Suprapubic skin (tissue), 4 donors: ENCODE results near the gene MOGAT3.

Experiments
- EP300 ChIP-seq: sonication (generic); formaldehyde crosslinking; IDR thresholded peaks from one replicate; pipeline ENCODE4 v1.6.1; 2017; ENCODE audit warnings: antibody characterized with exemption
- POLR2A ChIP-seq, 2 donors: fragments of 450-650 bp; IDR thresholded peaks; one replicate each; pipeline ENCODE4 v1.6.1; 2017; ENCODE audit warnings: antibody characterized with exemption in 2 of 2, mild to moderate bottlenecking in 2 of 2, moderate library complexity in 2 of 2
- POLR2AphosphoS5 ChIP-seq, 3 donors: sonication (generic); formaldehyde crosslinking; IDR thresholded peaks; one replicate each; pipeline ENCODE4 v1.6.1; 2017; ENCODE audit warnings: antibody characterized with exemption in 3 of 3
- TF ChIP-seq, protein P1 (sequence below), 2 donors: fragments of 200-600 bp in 1 of 2; fragments of 450-650 bp in 1 of 2; sonication (generic) in 1 of 2; IDR thresholded peaks; one replicate each; pipeline ENCODE4 v1.5.1; 2016 to 2019; ENCODE audit warnings: antibody characterized with exemption in 2 of 2, mild to moderate bottlenecking in 1 of 2, moderate library complexity in 1 of 2

DNA sequence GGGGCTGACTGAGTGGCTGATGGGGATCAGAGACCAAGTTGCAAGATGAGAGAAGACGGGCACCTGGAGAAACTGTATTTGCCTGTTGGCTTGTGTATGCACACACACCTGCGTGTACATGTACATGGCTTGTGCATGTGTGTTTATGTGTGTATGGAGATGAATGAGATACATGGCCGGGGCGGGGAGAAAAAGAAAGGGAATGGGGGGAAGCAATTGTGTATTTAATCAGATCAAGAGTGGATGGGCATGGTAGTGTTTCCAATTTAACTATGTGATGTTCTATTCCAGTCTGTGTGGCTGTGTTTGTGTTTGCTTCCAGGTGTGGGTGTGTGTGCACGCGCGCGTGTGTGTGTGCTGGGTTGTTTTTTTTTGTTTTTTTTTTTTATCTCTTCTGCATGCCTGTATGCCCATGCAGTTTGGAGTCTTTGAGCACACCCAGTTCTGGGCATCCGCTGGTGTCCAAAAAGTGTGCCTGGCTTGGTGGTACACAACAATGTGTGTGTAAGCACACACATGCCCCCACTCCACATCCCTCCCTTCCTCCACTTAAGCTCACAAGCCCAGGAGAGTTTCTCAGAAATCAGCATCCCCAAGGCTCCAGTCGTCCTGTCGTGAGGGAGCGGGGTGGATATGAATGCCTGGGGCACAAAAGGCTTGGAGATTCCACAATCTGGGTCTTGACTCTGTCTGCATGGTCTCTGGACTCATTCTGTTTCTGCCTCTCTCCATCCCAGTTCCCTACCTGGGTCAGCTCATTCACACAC is 33.0 kb downstream of the MOGAT3 start:
- TF ChIP-seq POLR2AphosphoS5 (IDR thresholded peaks at IDR 0.05) (no peak), EP300 (no peak), POLR2A (IDR thresholded peaks at IDR 0.05) (no peak)
- TF ChIP-seq, protein P1, sequence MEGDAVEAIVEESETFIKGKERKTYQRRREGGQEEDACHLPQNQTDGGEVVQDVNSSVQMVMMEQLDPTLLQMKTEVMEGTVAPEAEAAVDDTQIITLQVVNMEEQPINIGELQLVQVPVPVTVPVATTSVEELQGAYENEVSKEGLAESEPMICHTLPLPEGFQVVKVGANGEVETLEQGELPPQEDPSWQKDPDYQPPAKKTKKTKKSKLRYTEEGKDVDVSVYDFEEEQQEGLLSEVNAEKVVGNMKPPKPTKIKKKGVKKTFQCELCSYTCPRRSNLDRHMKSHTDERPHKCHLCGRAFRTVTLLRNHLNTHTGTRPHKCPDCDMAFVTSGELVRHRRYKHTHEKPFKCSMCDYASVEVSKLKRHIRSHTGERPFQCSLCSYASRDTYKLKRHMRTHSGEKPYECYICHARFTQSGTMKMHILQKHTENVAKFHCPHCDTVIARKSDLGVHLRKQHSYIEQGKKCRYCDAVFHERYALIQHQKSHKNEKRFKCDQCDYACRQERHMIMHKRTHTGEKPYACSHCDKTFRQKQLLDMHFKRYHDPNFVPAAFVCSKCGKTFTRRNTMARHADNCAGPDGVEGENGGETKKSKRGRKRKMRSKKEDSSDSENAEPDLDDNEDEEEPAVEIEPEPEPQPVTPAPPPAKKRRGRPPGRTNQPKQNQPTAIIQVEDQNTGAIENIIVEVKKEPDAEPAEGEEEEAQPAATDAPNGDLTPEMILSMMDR (IDR thresholded peaks at IDR 0.05) = no peak
